A549 (cell line): ENCODE results near the gene ALOX5. TPM values are rescaled to one million over a fixed set of nuclear protein-coding genes. Genes with fewer than 3 reads are reported as not detected.

Experiments
- ATAC-seq, 2 experiments: fragments of 200-7000 bp in 1 of 2; fragments of >200 bp in 1 of 2; cut with Nextera tagmentation in 1 of 2; cut with Tn5 transposase in 1 of 2; 3 replicates each; pipeline versions ENCODE4 v1.8.0 to v1.9.1; 2018 to 2020; ENCODE audit warnings: mild to moderate bottlenecking in 1 of 2, moderate library complexity in 1 of 2
- CTCF ChIA-PET: fragments of 300-600 bp; sonication (Branson Sonifier 250); formaldehyde crosslinking; extraction: SDS; loops from one replicate; lab custom pipeline; 2021; ENCODE audit warnings: antibody characterized with exemption, inconsistent platforms; lab: Yijun Ruan, JAX
- POLR2A ChIA-PET: fragments of 350-600 bp; formaldehyde crosslinking; extraction: SDS; loops from one replicate; lab custom pipeline; 2021; ENCODE audit warnings: antibody characterized with exemption, inconsistent platforms; lab: Yijun Ruan, JAX
- DNase-seq, 2 experiments: peaks; one replicate each; pipeline versions ENCODE4 v3.0.0 to v3.0.0-alpha.2; 2011 to 2016; ENCODE audit warnings: low read depth in 1 of 2, low spot score in 1 of 2
- FAIRE-seq: peaks from 2 replicates; lab custom pipeline; 2011; peaks lifted over from hg19 to GRCh38; lab: Jason Lieb, UNC
- H3K27ac ChIP-seq, 2 experiments: fragments of >200 bp; sonication (Bioruptor Twin); formaldehyde crosslinking; 3 replicates each; pipeline ENCODE4 v1.5.1; 2016 to 2017
- H3K4me1 ChIP-seq: fragments of >200 bp; sonication (Bioruptor Twin); formaldehyde crosslinking; 3 replicates; pipeline ENCODE4 v1.6.1; 2016
- H3K4me2 ChIP-seq: fragments of >200 bp; sonication (Bioruptor Twin); formaldehyde crosslinking; 3 replicates; pipeline ENCODE4 v1.6.1; 2016
- H3K4me3 ChIP-seq: fragments of >200 bp; sonication (Bioruptor Twin); formaldehyde crosslinking; 3 replicates; pipeline ENCODE4 v1.5.1; 2016
- H3K9me3 ChIP-seq: fragments of >200 bp; sonication (Bioruptor Twin); formaldehyde crosslinking; 3 replicates; pipeline ENCODE4 v1.6.1; 2016
- CBX2 ChIP-seq: fragments of 200-600 bp; sonication (generic); IDR thresholded peaks from 2 replicates; pipeline ENCODE4 v1.6.1; 2016; ENCODE audit warnings: low read depth, mild to moderate bottlenecking, borderline replicate concordance
- CTCF ChIP-seq: fragments of >200 bp; sonication (Bioruptor Twin); formaldehyde crosslinking; IDR thresholded peaks from 3 replicates; pipeline ENCODE4 v1.5.1; 2016
- EP300 ChIP-seq, 2 experiments: fragments of >200 bp; sonication (Bioruptor Twin); formaldehyde crosslinking; IDR thresholded peaks; 2 replicates in 1 of 2; 3 replicates in 1 of 2; pipeline ENCODE4 v1.6.1; 2016 to 2017
- ESRRA ChIP-seq: fragments of 150-350 bp; IDR thresholded peaks from 2 replicates; pipeline ENCODE4 v1.6.1; 2014; ENCODE audit warnings: mild to moderate bottlenecking, low read length, borderline replicate concordance
- FOXS1 ChIP-seq: fragments of 250-450 bp; sonication (Bioruptor Pico); IDR thresholded peaks from 2 replicates; pipeline ENCODE4 v1.5.0; 2020; ENCODE audit warnings: mild to moderate bottlenecking, moderate library complexity
- HOXB13 ChIP-seq: fragments of 250-450 bp; sonication (Bioruptor Pico); IDR thresholded peaks from 2 replicates; pipeline ENCODE4 v1.5.0; 2020; ENCODE audit warnings: low read depth, mild to moderate bottlenecking, moderate library complexity
- HOXB5 ChIP-seq: fragments of 250-450 bp; sonication (Bioruptor Pico); IDR thresholded peaks from 2 replicates; pipeline ENCODE4 v1.5.0; 2020; ENCODE audit warnings: mild to moderate bottlenecking, moderate library complexity
- JUNB ChIP-seq: fragments of >200 bp; sonication (Bioruptor Twin); formaldehyde crosslinking; IDR thresholded peaks from 2 replicates; pipeline ENCODE4 v1.6.1; 2016
- MAFK ChIP-seq: fragments of 450-650 bp; IDR thresholded peaks from 2 replicates; pipeline ENCODE4 v1.6.1; 2014; ENCODE audit not compliant: partially characterized antibody
- MAX ChIP-seq: IDR thresholded peaks from 2 replicates; pipeline ENCODE4 v1.6.1; 2012
- PHF8 ChIP-seq: fragments of 200-600 bp; sonication (generic); IDR thresholded peaks from 2 replicates; pipeline ENCODE4 v1.6.1; 2016; ENCODE audit warnings: low read depth, mild to moderate bottlenecking, antibody characterized with exemption, moderate library complexity, borderline replicate concordance
- POLR2AphosphoS2 ChIP-seq: conservative IDR thresholded peaks from 2 replicates; pipeline ENCODE4 v1.6.1; 2012; ENCODE audit warnings: low read length, improper control_type of control experiment, inconsistent platforms
- RARB ChIP-seq: fragments of 250-450 bp; sonication (Bioruptor Pico); IDR thresholded peaks from 2 replicates; pipeline ENCODE4 v1.8.0; 2021; ENCODE audit warnings: mild to moderate bottlenecking, moderate library complexity
- REST ChIP-seq: fragments of 200-600 bp; sonication (generic); IDR thresholded peaks from 2 replicates; pipeline ENCODE4 v1.6.1; 2016; ENCODE audit warnings: antibody characterized with exemption, mild to moderate bottlenecking, moderate library complexity
- RFX5 ChIP-seq: fragments of 450-650 bp; IDR thresholded peaks from 2 replicates; pipeline ENCODE4 v1.7.1; 2014; ENCODE audit warnings: antibody characterized with exemption, mild to moderate bottlenecking, moderate library complexity
- SREBF2 ChIP-seq: fragments of 450-650 bp; IDR thresholded peaks from 2 replicates; pipeline ENCODE4 v1.6.1; 2014; ENCODE audit warnings: mild to moderate bottlenecking, moderate library complexity
- ZC3H11A ChIP-seq: fragments of 450-650 bp; IDR thresholded peaks from 2 replicates; pipeline ENCODE4 v1.6.1; 2014; ENCODE audit warnings: antibody characterized with exemption, mild to moderate bottlenecking
- WGBS: methylation state at CpG from one replicate; pipeline ENCODE4 v1.1.6; 2017; ENCODE audit errors: missing lambda C conversion rate; 5-methylcytosine and 5-hydroxymethylcytosine counted together
- polyA plus RNA-seq, 4 experiments: library from polyadenylated mRNA; depleted of rRNA in 3 of 4; stranded (reverse); fragments of >200 nt; fragmentation: RNase III in 1 of 4; extraction: RNeasy Plus Mini Kit Qiagen cat#74134 plus additional on column Dnase treatment in 1 of 4; gene quantifications; 2 replicates in 3 of 4; 3 replicates in 1 of 4; pipeline ENCODE4 v1.2.3, GENCODE V29; 2011 to 2017
- TF ChIP-seq, protein P1 (sequence below): fragments of 250-450 bp; sonication (Bioruptor Pico); IDR thresholded peaks from 2 replicates; pipeline ENCODE4 v1.5.0; 2021; ENCODE audit warnings: mild to moderate bottlenecking, moderate library complexity, borderline replicate concordance
- TF ChIP-seq, protein P2 (sequence below): fragments of >200 bp; sonication (Bioruptor Twin); formaldehyde crosslinking; IDR thresholded peaks from 3 replicates; pipeline ENCODE4 v1.6.1; 2016
- TF ChIP-seq, protein P3 (sequence below): fragments of >200 bp; sonication (Bioruptor Twin); formaldehyde crosslinking; IDR thresholded peaks from 2 replicates; pipeline ENCODE4 v1.6.1; 2016

ALOX5 gene
- polyA plus RNA-seq, 2 of the 4 experiments (the other 2 are of a cell fraction), result 0.18 to 0.40 TPM

DNA sequence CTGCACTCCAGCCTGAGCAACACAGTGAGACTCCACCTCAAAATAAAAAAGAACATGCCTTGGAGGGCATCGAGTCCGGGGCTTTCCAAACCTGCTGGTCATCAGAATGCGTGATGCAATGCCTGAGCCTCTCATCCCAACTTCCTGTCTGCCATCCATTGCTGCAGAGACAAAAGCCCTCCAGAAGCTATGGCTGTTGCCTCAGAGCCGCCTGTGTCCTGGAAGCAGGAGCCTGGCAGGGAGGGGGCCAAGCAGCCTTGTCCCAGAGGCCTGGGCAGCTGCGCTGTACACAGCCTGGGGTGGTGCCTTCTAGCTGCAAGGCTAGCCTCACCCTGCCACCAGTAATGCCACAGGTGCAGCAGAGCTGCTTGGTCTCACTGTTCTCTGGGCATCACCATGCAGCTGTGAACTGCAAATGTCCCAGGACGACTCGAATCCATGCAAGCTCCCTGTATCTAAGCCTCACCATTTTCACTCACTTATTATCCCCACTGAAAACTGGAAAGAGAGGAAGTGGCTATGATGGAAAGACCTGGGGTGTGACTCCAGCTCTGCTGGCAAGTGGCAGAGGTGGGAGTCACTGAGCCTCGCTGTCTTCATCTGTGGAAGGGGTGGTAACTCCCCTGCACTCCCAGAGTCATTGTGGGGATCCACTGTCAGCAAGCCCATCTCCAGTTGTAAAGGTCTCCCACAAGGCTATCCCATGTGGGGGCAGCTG, 7.0 kb downstream of the ALOX5 start:
- Histone ChIP-seq H3K4me2 (no peak overlapping the region), H3K4me3 (no peak overlapping the region), H3K4me1 (no peaks in the 10 kb centered on the region), H3K27ac (no peak overlapping the region), H3K9me3 (no peaks in the 10 kb centered on the region)
- 36% methylated on average over 7 of the region's 8 CpGs for WGBS
- DNase-seq, result no peak
- POLR2A ChIA-PET, result no interaction called here
- TF ChIP-seq, protein P1, sequence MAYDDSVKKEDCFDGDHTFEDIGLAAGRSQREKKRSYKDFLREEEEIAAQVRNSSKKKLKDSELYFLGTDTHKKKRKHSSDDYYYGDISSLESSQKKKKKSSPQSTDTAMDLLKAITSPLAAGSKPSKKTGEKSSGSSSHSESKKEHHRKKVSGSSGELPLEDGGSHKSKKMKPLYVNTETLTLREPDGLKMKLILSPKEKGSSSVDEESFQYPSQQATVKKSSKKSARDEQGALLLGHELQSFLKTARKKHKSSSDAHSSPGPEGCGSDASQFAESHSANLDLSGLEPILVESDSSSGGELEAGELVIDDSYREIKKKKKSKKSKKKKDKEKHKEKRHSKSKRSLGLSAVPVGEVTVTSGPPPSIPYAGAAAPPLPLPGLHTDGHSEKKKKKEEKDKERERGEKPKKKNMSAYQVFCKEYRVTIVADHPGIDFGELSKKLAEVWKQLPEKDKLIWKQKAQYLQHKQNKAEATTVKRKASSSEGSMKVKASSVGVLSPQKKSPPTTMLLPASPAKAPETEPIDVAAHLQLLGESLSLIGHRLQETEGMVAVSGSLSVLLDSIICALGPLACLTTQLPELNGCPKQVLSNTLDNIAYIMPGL (CRISPR knock-in tag), result no peak
- TF ChIP-seq CTCF, result no peak
- no peak for TF ChIP-seq MAFK
- no peak for TF ChIP-seq EP300 (IDR thresholded peaks at IDR 0.05)
- TF ChIP-seq HOXB5, result no peak
- no peak for TF ChIP-seq MAX
- TF ChIP-seq, protein P2, sequence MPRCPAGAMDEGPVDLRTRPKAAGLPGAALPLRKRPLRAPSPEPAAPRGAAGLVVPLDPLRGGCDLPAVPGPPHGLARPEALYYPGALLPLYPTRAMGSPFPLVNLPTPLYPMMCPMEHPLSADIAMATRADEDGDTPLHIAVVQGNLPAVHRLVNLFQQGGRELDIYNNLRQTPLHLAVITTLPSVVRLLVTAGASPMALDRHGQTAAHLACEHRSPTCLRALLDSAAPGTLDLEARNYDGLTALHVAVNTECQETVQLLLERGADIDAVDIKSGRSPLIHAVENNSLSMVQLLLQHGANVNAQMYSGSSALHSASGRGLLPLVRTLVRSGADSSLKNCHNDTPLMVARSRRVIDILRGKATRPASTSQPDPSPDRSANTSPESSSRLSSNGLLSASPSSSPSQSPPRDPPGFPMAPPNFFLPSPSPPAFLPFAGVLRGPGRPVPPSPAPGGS, result no peak
- no peak for TF ChIP-seq PHF8
- TF ChIP-seq ZC3H11A, result no peak
- TF ChIP-seq JUNB, result no peak
- TF ChIP-seq CBX2, result no peak
- TF ChIP-seq RFX5, result no peak
- TF ChIP-seq FOXS1, result no peak
- TF ChIP-seq RARB (CRISPR knock-in tag), result no peak
- no peak for TF ChIP-seq REST
- TF ChIP-seq SREBF2, result no peak
- TF ChIP-seq, protein P3, sequence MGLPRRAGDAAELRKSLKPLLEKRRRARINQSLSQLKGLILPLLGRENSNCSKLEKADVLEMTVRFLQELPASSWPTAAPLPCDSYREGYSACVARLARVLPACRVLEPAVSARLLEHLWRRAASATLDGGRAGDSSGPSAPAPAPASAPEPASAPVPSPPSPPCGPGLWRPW, result no peak
- TF ChIP-seq HOXB13 (CRISPR knock-in tag), result no peak
- TF ChIP-seq ESRRA, result no peak
- no peak for TF ChIP-seq POLR2AphosphoS2
- CTCF ChIA-PET, result no interaction called here
- ATAC-seq, result no peak
- no peak for FAIRE-seq
